GM19328 (cell line): Measurements from ENCODE around the gene EIF3K.

Source experiments
- ATAC-seq: cut with Tn5 transposase; IDR thresholded peaks from one replicate; pipeline ENCODE4 v1.9.1; 2021; ENCODE audit warnings: mild to moderate bottlenecking, moderate library complexity; ENCODE audit not compliant: unreplicated experiment

Gene EIF3K

GRCh38 chr19:38683393-38684077, 64.5 kb downstream of the EIF3K start:
- no peak for ATAC-seq

- no peak for ATAC-seq
These were observed 65.3 kb downstream of the EIF3K start for GRCh38 chr19:38684078-38684861.

DNA sequence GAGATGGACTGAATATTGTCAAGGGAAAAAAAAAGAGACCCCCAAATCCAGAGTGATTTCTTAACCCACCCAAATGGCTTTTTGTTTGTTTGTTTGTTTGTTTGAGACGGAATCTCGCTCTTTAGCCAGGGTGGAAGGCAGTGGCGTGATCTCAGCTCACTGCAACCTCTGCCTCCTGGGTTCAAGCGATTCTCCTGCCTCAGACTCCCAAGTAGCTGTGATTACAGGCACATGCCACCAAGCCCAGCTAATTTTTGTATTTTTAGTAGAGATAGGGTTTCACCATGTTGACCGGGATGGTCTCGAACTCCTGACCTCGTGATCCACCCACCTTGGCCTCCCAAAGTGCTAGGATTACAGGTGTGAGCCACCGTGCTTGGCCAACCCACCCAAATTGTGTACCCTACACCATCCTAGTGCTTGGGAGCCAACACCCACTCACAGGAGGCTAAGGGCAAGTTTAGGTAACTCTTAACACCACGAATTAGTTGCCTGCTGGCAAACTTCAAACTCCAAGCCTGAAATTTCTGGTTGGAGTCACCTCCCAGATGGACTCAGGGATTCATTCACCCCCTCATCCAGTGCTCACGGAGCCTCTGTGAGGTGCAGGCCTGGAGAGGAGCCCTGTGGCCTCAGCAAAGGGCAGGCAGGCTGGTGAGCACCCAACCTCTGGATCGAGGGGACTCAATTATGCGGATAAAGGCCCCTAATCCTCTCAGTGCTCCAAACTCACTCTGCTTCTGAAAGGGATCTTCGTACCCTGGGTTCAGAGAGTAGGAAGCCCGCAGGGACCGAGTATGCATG, 66.1 kb downstream of the EIF3K start:
- ATAC-seq, result no peak

DNA sequence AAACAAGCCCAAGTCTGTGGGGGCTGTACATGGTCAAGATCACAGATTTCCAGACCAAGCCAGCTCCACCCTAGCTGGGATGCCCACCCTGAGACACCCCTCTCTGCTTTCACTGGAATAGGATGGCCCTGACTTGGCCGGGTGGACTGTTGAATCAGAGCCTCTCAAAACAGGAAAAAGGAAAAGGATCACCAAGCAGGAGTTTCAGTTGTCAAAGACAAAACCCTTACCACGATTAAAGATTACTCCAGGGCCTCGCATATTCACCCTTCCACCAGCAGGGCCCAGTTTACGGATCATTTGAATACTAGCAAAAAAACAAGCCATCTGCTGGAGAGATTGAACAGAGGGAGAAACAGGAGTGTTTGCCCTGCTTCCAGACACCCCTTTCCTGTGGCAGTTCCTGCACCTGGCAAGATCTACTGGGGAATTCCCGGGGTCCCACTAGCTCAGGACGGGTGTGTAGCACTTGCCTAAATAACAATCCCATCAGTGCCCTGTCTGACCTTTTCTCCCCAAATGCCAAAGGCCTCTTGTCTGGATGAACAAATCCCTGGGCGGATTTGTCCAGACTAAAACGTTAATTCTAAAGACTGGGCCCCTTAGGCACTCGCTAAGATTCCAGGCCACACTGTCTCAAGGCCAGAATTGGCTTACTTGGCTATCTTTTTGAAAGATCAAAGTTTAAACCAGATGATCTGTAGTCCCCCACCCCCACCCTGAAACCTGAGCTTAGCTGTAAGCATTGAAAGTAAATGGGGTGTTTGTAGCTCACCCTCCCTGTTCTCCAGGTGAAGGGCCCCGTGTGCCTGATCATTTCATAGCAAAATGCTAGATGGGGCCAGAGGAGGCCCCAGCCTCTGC, 66.9 kb downstream of the EIF3K start:
- no peak for ATAC-seq

- ATAC-seq, result no peak
These were observed 67.5 kb downstream of the EIF3K start for GRCh38 chr19:38686530-38686888.
